ENCODE data around the gene TRIM9.

Gene TRIM9

GRCh38 chr14:51081209-51081608 lies 13.7 kb downstream of the TRIM9 start:
- Histone ChIP-seq H3K4me1 (ENCODE audit: control insufficient read depth, insufficient read depth, low read length, poor library complexity, severe bottlenecking) (no peaks in the 10 kb centered on the region), H3K9me3 (ENCODE audit: control insufficient read depth, low read length) (no peaks in the 10 kb centered on the region), H3K27me3 (replicated peaks; ENCODE audit: control insufficient read depth, insufficient read depth, low read length, poor library complexity, severe bottlenecking) (no peaks in the 10 kb centered on the region), H3K4me3 (ENCODE audit: insufficient read depth, low read depth, low read length, poor library complexity, severe bottlenecking) (no peak overlapping the region), H3K27ac (ENCODE audit: insufficient read depth, low read length, poor library complexity, severe bottlenecking) (no peak overlapping the region), H3K36me3 (ENCODE audit: control insufficient read depth, insufficient read depth, low read length) (no peaks in the 10 kb centered on the region)
- no peak for DNase-seq

GRCh38 chr14:51080645-51081044 lies 14.3 kb downstream of the TRIM9 start:
- DNase-seq: no peak
- H3K4me1 ChIP-seq (ENCODE audit: control insufficient read depth, insufficient read depth, low read length, poor library complexity, severe bottlenecking): no peaks in the 10 kb centered on the region
- H3K4me3 ChIP-seq (ENCODE audit: insufficient read depth, low read depth, low read length, poor library complexity, severe bottlenecking): no peak overlapping the region
- H3K9me3 ChIP-seq (ENCODE audit: control insufficient read depth, low read length): no peaks in the 10 kb centered on the region
- no peak overlapping the region for H3K27ac ChIP-seq (ENCODE audit: insufficient read depth, low read length, poor library complexity, severe bottlenecking)
- H3K36me3 ChIP-seq (ENCODE audit: control insufficient read depth, insufficient read depth, low read length): no peaks in the 10 kb centered on the region
- no peaks in the 10 kb centered on the region for H3K27me3 ChIP-seq (replicated peaks; ENCODE audit: control insufficient read depth, insufficient read depth, low read length, poor library complexity, severe bottlenecking)

DNA sequence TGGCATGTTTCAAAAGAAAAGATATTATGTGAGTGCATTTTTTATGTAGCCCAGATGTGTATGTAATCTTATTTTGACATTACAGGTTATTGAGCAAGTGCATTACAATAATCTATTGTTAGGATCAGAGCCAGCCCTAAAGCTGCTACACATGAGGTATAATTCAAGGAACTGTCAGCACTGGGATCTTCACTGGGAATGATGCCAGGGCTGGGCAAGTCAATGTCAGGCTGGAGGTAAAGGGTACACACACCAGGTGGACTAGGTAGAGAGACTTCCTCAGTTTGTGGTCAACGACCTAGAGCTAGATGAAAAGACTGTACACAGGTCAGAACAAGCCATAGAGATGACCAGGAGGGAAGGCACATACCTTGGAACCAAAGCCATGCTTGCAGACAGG lies 15.4 kb downstream of the TRIM9 start:
- no peaks in the 10 kb centered on the region for H3K4me1 ChIP-seq (ENCODE audit: control insufficient read depth, insufficient read depth, low read length, poor library complexity, severe bottlenecking)
- no peak for DNase-seq
- H3K4me3 ChIP-seq (ENCODE audit: insufficient read depth, low read depth, low read length, poor library complexity, severe bottlenecking): no peak overlapping the region
- H3K27me3 ChIP-seq (replicated peaks; ENCODE audit: control insufficient read depth, insufficient read depth, low read length, poor library complexity, severe bottlenecking): no peaks in the 10 kb centered on the region
- no peaks in the 10 kb centered on the region for H3K9me3 ChIP-seq (ENCODE audit: control insufficient read depth, low read length)
- no peak overlapping the region for H3K27ac ChIP-seq (ENCODE audit: insufficient read depth, low read length, poor library complexity, severe bottlenecking)
- H3K36me3 ChIP-seq (ENCODE audit: control insufficient read depth, insufficient read depth, low read length): no peaks in the 10 kb centered on the region

- DNase-seq: no peak
- Histone ChIP-seq H3K27me3 (replicated peaks; ENCODE audit: control insufficient read depth, insufficient read depth, low read length, poor library complexity, severe bottlenecking) (no peaks in the 10 kb centered on the region), H3K36me3 (ENCODE audit: control insufficient read depth, insufficient read depth, low read length) (no peaks in the 10 kb centered on the region), H3K4me1 (ENCODE audit: control insufficient read depth, insufficient read depth, low read length, poor library complexity, severe bottlenecking) (no peaks in the 10 kb centered on the region), H3K4me3 (ENCODE audit: insufficient read depth, low read depth, low read length, poor library complexity, severe bottlenecking) (no peak overlapping the region), H3K9me3 (ENCODE audit: control insufficient read depth, low read length) (no peaks in the 10 kb centered on the region), H3K27ac (ENCODE audit: insufficient read depth, low read length, poor library complexity, severe bottlenecking) (no peak overlapping the region)
Measured at GRCh38 chr14:51079085-51079484, 15.8 kb downstream of the TRIM9 start.

DNA sequence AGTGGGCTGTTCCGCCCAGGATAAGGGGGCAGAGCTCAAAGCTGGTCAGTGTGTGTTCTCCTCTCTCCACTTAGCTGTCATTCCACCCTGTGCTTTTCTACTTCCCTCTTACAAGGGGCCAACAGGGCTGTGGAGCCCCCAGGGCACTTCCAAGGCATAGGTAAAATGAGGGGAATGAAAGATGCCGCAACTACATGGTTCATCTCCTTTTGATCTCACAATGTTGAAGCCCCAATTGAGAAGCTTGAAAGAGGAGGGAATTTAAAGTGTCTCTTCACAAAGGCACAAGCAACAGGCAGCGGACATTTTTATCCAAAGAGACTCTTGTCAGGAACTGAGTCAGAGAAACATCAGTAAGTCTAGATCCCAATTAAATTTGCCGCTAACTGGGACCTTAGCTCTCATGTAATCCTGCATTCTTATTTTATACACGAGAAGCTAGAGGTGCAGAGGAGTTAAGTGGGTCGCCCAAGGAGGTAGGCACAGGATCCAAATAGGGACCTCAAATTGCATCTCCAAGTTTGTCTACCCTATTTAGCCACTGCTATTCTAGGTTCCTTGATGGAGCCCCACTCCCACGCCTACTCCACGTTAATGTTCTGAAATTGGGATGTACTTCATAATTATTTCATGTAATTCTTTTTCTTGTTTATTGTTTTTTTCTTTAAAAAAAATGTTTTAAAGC lies 20.1 kb downstream of the TRIM9 start:
- Histone ChIP-seq H3K36me3 (ENCODE audit: control insufficient read depth, insufficient read depth, low read length) (no peaks in the 10 kb centered on the region), H3K4me3 (ENCODE audit: insufficient read depth, low read depth, low read length, poor library complexity, severe bottlenecking) (no peak overlapping the region), H3K27me3 (replicated peaks; ENCODE audit: control insufficient read depth, insufficient read depth, low read length, poor library complexity, severe bottlenecking) (no peaks in the 10 kb centered on the region), H3K4me1 (ENCODE audit: control insufficient read depth, insufficient read depth, low read length, poor library complexity, severe bottlenecking) (no peaks in the 10 kb centered on the region), H3K9me3 (ENCODE audit: control insufficient read depth, low read length) (no peaks in the 10 kb centered on the region), H3K27ac (ENCODE audit: insufficient read depth, low read length, poor library complexity, severe bottlenecking) (no peak overlapping the region)
- no peak for DNase-seq

GRCh38 chr14:51073731-51074130 lies 21.2 kb downstream of the TRIM9 start:
- DNase-seq: no peak

GRCh38 chr14:51072976-51073375 lies 21.9 kb downstream of the TRIM9 start:
- Histone ChIP-seq H3K27me3 (replicated peaks; ENCODE audit: control insufficient read depth, insufficient read depth, low read length, poor library complexity, severe bottlenecking) (no peaks in the 10 kb centered on the region), H3K4me1 (ENCODE audit: control insufficient read depth, insufficient read depth, low read length, poor library complexity, severe bottlenecking) (no peaks in the 10 kb centered on the region), H3K27ac (ENCODE audit: insufficient read depth, low read length, poor library complexity, severe bottlenecking) (no peak overlapping the region), H3K4me3 (ENCODE audit: insufficient read depth, low read depth, low read length, poor library complexity, severe bottlenecking) (no peak overlapping the region), H3K36me3 (ENCODE audit: control insufficient read depth, insufficient read depth, low read length) (no peaks in the 10 kb centered on the region), H3K9me3 (ENCODE audit: control insufficient read depth, low read length) (no peaks in the 10 kb centered on the region)
- no peak for DNase-seq

More at GRCh38 chr14:51073731-51074130, 21.2 kb downstream of the TRIM9 start:
- no peak overlapping the region for H3K27ac ChIP-seq (ENCODE audit: insufficient read depth, low read length, poor library complexity, severe bottlenecking)
- no peaks in the 10 kb centered on the region for H3K9me3 ChIP-seq (ENCODE audit: control insufficient read depth, low read length)
- H3K4me3 ChIP-seq (ENCODE audit: insufficient read depth, low read depth, low read length, poor library complexity, severe bottlenecking): no peak overlapping the region
- H3K36me3 ChIP-seq (ENCODE audit: control insufficient read depth, insufficient read depth, low read length): no peaks in the 10 kb centered on the region
- no peaks in the 10 kb centered on the region for H3K4me1 ChIP-seq (ENCODE audit: control insufficient read depth, insufficient read depth, low read length, poor library complexity, severe bottlenecking)
- no peaks in the 10 kb centered on the region for H3K27me3 ChIP-seq (replicated peaks; ENCODE audit: control insufficient read depth, insufficient read depth, low read length, poor library complexity, severe bottlenecking)

- no peaks in the 10 kb centered on the region for H3K4me1 ChIP-seq (ENCODE audit: control insufficient read depth, insufficient read depth, low read length, poor library complexity, severe bottlenecking)
- H3K9me3 ChIP-seq (ENCODE audit: control insufficient read depth, low read length): no peaks in the 10 kb centered on the region
- H3K4me3 ChIP-seq (ENCODE audit: insufficient read depth, low read depth, low read length, poor library complexity, severe bottlenecking): no peak overlapping the region
- H3K27me3 ChIP-seq (replicated peaks; ENCODE audit: control insufficient read depth, insufficient read depth, low read length, poor library complexity, severe bottlenecking): no peaks in the 10 kb centered on the region
- H3K36me3 ChIP-seq (ENCODE audit: control insufficient read depth, insufficient read depth, low read length): no peaks in the 10 kb centered on the region
- no peak for DNase-seq
- no peak overlapping the region for H3K27ac ChIP-seq (ENCODE audit: insufficient read depth, low read length, poor library complexity, severe bottlenecking)
Measured at GRCh38 chr14:51071857-51072256, 23.0 kb downstream of the TRIM9 start.

DNA sequence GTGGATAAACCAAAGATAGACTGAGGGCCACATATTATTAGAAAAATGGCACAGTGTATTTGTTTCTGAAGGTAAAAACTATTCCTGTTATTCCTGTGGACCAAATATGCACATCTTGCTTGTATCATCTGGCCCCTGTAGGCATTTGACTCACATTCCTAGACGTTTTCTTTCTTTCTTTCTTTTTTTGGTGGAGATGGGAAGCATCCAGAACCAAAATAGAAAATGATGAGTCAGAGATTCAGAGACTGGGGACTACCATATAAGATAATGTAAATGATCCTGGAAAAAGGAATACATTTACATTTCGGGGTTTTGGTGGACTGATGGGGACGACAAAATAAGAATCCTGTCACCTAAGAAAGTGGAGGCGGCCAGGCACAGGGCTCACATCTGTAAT lies 24.2 kb downstream of the TRIM9 start:
- no peaks in the 10 kb centered on the region for H3K36me3 ChIP-seq (ENCODE audit: control insufficient read depth, insufficient read depth, low read length)
- H3K27ac ChIP-seq (ENCODE audit: insufficient read depth, low read length, poor library complexity, severe bottlenecking): no peak overlapping the region
- H3K9me3 ChIP-seq (ENCODE audit: control insufficient read depth, low read length): no peaks in the 10 kb centered on the region
- no peaks in the 10 kb centered on the region for H3K27me3 ChIP-seq (replicated peaks; ENCODE audit: control insufficient read depth, insufficient read depth, low read length, poor library complexity, severe bottlenecking)
- H3K4me1 ChIP-seq (ENCODE audit: control insufficient read depth, insufficient read depth, low read length, poor library complexity, severe bottlenecking): no peaks in the 10 kb centered on the region
- no peak overlapping the region for H3K4me3 ChIP-seq (ENCODE audit: insufficient read depth, low read depth, low read length, poor library complexity, severe bottlenecking)
- no peak for DNase-seq

DNA sequence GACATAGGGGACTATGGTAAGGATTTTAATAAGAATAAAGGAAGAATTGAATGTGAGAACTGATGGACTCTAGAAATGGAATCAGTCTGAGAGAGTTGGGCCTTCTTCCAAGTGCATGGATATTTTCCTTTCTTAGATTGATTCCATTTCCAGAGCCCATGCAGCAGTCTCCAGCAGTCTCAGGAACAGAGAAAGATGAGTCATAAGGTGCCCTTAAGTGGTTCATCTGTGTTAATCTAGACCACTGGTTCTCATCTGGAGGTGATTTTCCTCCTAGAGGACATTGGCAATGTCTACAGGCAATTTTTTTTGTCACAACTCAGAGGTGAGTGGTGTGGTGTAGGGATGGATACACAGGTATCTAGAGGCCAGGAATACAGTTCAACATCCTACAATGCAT lies 25.9 kb downstream of the TRIM9 start:
- Histone ChIP-seq H3K27me3 (replicated peaks; ENCODE audit: control insufficient read depth, insufficient read depth, low read length, poor library complexity, severe bottlenecking) (no peaks in the 10 kb centered on the region), H3K36me3 (ENCODE audit: control insufficient read depth, insufficient read depth, low read length) (no peaks in the 10 kb centered on the region), H3K27ac (ENCODE audit: insufficient read depth, low read length, poor library complexity, severe bottlenecking) (no peak overlapping the region), H3K4me1 (ENCODE audit: control insufficient read depth, insufficient read depth, low read length, poor library complexity, severe bottlenecking) (no peaks in the 10 kb centered on the region), H3K9me3 (ENCODE audit: control insufficient read depth, low read length) (no peaks in the 10 kb centered on the region), H3K4me3 (ENCODE audit: insufficient read depth, low read depth, low read length, poor library complexity, severe bottlenecking) (no peak overlapping the region)
- no peak for DNase-seq
